Measurements from ENCODE around the gene GABRB3. TPM values are rescaled to one million over a fixed set of nuclear protein-coding genes. Genes with fewer than 3 reads are reported as not detected.

GABRB3 gene
- total RNA-seq, 1 experiment from 2014 or later, result 0.13 TPM

DNA sequence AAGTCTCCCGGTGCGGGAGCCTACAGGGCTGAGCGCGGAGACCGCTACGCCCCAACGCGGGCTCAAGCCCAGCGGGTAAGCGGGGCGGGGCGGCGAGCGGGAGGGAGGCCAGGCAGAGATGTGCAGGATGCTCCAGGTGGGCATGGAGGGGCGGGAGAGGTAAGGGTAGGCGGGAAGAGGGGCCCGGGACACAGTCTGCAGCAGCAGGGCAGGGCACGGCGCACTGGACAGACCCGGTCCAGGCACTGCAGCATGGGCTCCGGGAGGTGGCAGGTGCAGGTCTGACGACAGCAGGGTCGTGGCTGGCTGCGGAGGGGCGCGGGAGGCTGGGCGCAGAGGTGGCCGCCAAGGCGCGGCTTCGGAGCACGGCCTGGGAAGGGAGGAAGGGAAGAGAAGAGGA is 102.8 kb downstream of the GABRB3 start:
- CTCF ChIA-PET, result no interaction called here
- in situ Hi-C loops (cut with HindIII; ENCODE audit: low pct_unique_long_range_greater_than_20kb, low sequenced_read_pairs), result no loop called here
- DNase-seq (ENCODE audit: low read depth, low spot score), result no peak

DNA sequence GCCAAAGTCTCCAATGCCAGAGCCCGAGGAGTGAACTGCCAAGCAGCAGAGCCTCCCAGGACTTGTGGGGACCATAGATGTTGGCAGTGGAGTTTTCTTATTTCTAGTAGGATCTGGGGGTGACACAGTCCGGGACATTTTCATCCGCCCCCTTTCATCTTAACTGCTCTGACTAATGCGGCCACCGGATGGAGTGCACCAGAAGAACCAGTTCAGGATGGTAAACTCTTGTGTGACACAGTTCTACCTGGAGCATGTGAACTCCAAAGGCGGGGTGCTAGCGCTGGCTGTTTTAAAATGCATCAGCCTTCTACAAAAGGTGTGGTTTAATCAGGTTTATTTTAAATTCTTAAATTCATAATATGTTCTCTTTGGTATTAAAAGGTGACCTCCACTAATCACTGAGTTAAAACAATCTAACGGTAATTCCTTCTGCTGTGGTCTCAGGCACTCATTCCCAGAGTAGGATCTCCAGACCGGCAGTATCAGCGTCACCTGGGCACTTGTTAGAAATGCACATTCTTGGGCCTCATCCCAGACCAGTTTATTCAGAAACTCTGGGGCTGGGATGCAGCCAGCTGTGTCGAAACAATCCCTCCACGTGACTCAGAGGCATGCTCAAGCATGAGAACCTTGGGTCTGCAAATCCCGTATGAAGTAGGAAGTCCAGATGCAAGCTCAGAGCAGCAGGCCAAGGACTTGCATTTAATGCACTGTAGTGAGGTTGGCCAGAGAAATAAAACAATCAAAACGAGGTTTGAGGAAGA is 105.5 kb downstream of the GABRB3 start:
- in situ Hi-C loops (cut with HindIII; ENCODE audit: low pct_unique_long_range_greater_than_20kb, low sequenced_read_pairs), result no loop called here
- ATAC-seq (no peak), DNase-seq (ENCODE audit: low read depth, low spot score) (no peak)
- Histone ChIP-seq H3K36me3 (ENCODE audit: control insufficient read depth, insufficient read depth, low read length) (no peaks in the 10 kb centered on the region), H3K9me3 (ENCODE audit: control insufficient read depth, insufficient read depth, low read depth, low read length) (no peaks in the 10 kb centered on the region), H3K27me3 (ENCODE audit: control insufficient read depth, insufficient read depth, low read length) (no peaks in the 10 kb centered on the region), H3K27ac (ENCODE audit: low read length) (no peak overlapping the region), H3K4me1 (ENCODE audit: control insufficient read depth, insufficient read depth, low read length) (no peaks in the 10 kb centered on the region), H3K4me3 (ENCODE audit: low read depth in 2 of 2, low read length in 2 of 2) (no peak overlapping the region)
- ChIA-PET CTCF (no interaction called here), POLR2A (no interaction called here)
- intact Hi-C loops (cut with micrococcal nuclease; ENCODE audit: unreplicated experiment), result no loop called here
- no TSS peak for BruUV-seq (replicated peaks)
- no peak for TF ChIP-seq SIN3A (IDR thresholded peaks at IDR 0.05; ENCODE audit: borderline replicate concordance, insufficient read depth, low read depth, low read length)
- TF ChIP-seq POLR2AphosphoS5 (IDR thresholded peaks at IDR 0.05; ENCODE audit: low read depth, low read length), result no peak
- TF ChIP-seq, protein P1, sequence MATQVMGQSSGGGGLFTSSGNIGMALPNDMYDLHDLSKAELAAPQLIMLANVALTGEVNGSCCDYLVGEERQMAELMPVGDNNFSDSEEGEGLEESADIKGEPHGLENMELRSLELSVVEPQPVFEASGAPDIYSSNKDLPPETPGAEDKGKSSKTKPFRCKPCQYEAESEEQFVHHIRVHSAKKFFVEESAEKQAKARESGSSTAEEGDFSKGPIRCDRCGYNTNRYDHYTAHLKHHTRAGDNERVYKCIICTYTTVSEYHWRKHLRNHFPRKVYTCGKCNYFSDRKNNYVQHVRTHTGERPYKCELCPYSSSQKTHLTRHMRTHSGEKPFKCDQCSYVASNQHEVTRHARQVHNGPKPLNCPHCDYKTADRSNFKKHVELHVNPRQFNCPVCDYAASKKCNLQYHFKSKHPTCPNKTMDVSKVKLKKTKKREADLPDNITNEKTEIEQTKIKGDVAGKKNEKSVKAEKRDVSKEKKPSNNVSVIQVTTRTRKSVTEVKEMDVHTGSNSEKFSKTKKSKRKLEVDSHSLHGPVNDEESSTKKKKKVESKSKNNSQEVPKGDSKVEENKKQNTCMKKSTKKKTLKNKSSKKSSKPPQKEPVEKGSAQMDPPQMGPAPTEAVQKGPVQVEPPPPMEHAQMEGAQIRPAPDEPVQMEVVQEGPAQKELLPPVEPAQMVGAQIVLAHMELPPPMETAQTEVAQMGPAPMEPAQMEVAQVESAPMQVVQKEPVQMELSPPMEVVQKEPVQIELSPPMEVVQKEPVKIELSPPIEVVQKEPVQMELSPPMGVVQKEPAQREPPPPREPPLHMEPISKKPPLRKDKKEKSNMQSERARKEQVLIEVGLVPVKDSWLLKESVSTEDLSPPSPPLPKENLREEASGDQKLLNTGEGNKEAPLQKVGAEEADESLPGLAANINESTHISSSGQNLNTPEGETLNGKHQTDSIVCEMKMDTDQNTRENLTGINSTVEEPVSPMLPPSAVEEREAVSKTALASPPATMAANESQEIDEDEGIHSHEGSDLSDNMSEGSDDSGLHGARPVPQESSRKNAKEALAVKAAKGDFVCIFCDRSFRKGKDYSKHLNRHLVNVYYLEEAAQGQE (IDR thresholded peaks at IDR 0.05; ENCODE audit: insufficient read depth in 1 of 2, low read depth in 2 of 2, low read length in 1 of 2), result no peak
- no peak for TF ChIP-seq CTCF (IDR thresholded peaks at IDR 0.05)
- TF ChIP-seq TCF7L2 (IDR thresholded peaks at IDR 0.05; ENCODE audit: low read depth, low read length), result no peak

More for the DNA sequence above, 102.8 kb downstream of the GABRB3 start:
- POLR2A ChIA-PET, result no interaction called here
- no TSS peak for BruUV-seq (replicated peaks)
- intact Hi-C loops (cut with micrococcal nuclease; ENCODE audit: unreplicated experiment), result no loop called here
- TF ChIP-seq, protein P1 (IDR thresholded peaks at IDR 0.05; ENCODE audit: insufficient read depth in 1 of 2, low read depth in 2 of 2, low read length in 1 of 2), result no peak
- TF ChIP-seq POLR2AphosphoS5 (IDR thresholded peaks at IDR 0.05; ENCODE audit: low read depth, low read length) (no peak), SIN3A (IDR thresholded peaks at IDR 0.05; ENCODE audit: borderline replicate concordance, insufficient read depth, low read depth, low read length) (no peak), TCF7L2 (IDR thresholded peaks at IDR 0.05; ENCODE audit: low read depth, low read length) (no peak), CTCF (IDR thresholded peaks at IDR 0.05) (no peak)
- no peaks in the 10 kb centered on the region for H3K27me3 ChIP-seq (ENCODE audit: control insufficient read depth, insufficient read depth, low read length)
- no peaks in the 10 kb centered on the region for H3K9me3 ChIP-seq (ENCODE audit: control insufficient read depth, insufficient read depth, low read depth, low read length)
- H3K36me3 ChIP-seq (ENCODE audit: control insufficient read depth, insufficient read depth, low read length), result no peaks in the 10 kb centered on the region
- no peak overlapping the region for H3K4me3 ChIP-seq (ENCODE audit: low read depth in 2 of 2, low read length in 2 of 2)
- no peak overlapping the region for H3K27ac ChIP-seq (ENCODE audit: low read length)
- no peak for ATAC-seq
- no peaks in the 10 kb centered on the region for H3K4me1 ChIP-seq (ENCODE audit: control insufficient read depth, insufficient read depth, low read length)

Measured in Panc1 (cell line).